Stimulated activated CD8-positive, alpha-beta memory T cell treated with anti-CD3 and anti-CD28 coated beads, Interleukin-12 subunit alpha, Interleukin-12 subunit beta, amount 100 ng/mL, for 4 hours (primary cell): ENCODE data around the gene ETHE1.

Experiments
- DNase-seq: peaks from one replicate; pipeline ENCODE4 v3.0.0-alpha.2; 2020; ENCODE audit warnings: low read depth

Gene ETHE1

DNA sequence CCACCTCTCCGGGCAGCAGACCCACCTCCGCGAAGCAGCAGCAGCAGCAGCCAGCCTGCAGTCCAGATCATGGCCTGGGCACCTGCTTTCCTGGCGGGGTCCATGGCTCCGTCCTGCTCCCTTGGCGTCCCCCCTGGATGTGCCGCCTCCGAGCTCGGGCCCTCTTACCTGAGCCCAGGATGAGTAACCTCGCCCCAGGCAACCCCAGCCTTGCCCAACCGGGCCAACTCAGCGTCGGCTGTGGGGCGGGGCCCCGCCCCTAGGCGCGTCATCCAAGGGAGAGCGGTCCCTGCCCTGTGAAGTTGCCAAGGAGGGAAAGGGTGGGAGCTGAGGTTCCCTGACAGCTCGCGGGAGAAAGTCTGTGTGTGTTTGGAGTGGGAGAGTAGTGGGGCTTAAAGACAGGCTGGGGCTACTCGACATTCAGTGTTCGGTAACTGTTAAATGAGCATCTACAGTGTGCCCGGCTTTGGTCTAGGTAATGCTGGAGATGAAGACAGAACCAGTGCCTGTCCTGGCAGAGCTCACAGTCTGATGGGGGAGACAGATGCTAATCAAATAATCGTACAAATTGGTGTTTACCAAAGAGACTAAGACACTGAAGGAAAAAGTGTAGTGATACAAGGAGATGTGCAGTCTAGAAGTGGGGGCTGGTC is 61.4 kb downstream of the ETHE1 start, which contains the start of gene LYPD3:
TSS of gene LYPD3 (minus strand) at position 141 of the 653 bp plus-strand sequence. CDS start at position 104, 37 bp downstream.
- no peak for DNase-seq

DNA sequence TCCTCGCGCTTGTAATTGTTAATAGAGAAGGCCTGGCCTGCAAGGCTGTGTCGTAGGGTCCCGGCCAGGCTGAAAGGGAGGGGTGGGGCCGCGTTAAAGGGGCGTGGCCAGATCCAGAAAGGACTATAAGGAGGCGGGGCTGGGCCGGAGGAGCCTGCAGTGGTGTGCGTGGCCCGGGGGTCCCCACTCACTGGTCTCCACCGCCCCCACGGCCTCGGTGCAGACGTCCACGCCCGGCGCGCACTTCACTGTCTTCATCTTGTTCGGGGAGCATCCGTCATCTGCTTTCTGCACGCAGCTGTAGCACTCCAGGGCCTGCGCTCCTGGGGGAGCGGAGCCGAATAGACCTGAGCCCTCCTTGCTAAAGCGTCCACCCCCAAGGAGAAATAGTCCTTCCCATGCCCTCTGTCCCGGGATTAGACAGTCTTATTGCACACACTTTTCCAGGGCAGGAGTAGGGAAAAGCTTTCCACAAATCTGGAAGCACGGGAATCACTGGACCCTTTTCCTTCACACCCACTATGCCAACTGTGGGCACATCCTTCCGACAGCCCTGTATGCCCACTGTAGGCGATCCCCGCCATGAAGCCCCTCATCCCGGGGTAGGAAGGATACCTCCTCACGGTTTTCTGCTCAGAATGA is 62.7 kb downstream of the ETHE1 start:
- DNase-seq: no peak

DNA sequence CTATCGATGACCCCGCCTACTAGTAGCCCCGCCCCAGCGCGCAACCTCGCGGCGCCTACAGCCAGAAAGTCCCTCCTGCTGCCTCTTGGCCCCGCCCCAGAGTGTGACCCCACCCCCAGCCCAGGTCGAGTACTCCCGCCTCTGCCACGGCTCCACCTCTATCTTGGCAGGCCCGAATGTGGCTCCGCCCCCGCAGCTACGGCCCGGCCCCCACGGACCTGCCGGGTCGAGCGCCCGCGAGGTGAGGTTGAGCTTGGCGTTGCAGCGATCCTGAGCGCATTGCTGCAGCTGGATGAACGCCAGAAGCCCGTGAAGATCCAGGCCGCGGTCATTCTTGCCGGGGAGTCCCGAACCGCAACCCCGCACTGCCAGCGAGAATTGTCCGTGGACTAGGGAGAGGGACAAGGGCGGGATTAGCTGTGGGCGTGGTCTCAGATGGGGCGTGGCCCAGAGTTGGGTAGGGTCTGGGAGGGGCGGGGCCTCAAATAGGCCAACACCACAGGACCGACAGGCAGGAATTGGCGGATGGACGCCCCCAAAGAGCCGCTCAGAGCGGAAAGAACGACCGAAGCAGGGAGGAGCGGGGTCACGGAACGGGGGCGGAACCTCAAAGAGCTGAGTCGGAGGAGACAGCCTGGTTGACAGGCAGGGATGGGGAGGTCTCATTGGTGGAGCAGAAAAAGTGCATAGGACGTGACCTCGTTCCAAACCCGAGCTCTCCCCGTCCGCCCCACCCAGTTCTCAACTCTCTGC is 63.4 kb downstream of the ETHE1 start:
- DNase-seq: peak; percentile 99

DNA sequence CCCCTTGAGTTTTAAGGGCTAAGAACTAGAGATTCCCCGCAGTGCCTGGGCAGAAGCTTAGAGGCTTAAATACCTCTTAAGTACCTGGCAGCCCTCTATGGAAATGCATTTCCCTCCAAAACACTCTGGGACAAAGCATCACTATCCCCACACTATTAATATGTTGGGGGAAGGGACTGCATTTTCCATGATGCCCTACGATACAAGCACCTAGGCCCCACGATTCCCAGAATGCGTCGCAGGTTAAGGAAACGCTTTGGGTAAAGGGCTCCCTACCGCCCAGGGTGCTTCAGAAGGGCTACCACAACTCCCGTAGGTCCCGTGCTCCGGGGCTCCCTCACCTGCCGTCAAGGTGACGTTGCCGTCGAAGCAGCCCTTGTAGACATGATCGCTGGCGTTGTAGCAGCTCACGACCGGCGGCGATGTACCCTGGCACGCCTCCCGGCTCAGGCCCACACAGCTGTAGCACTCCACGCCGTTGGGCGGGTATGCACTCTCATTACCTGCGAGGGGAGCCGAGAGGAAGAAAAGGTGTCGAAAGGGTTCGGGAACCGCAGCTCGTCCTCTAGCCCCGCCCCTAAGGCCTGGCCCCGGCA is 64.1 kb downstream of the ETHE1 start:
- no peak for DNase-seq

DNA sequence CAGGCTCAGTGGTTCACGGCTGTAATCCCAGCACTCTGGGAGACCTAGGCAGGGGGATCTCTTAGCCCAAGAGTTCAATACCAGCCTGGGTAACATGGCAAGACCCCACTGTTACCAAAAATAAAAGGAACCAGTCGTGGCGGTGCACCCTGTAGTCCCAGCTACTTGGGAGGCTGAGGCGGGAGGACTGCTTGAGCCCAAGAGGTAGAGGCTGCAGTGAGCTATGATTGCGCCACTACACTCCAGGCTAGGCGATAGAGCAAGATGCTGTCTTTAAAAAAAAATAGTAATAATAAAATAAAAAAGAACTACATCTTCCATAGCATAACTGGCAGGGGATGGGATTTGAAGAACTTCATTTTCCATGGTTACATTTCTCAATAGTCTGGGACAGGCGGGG is 64.6 kb downstream of the ETHE1 start:
- no peak for DNase-seq

DNA sequence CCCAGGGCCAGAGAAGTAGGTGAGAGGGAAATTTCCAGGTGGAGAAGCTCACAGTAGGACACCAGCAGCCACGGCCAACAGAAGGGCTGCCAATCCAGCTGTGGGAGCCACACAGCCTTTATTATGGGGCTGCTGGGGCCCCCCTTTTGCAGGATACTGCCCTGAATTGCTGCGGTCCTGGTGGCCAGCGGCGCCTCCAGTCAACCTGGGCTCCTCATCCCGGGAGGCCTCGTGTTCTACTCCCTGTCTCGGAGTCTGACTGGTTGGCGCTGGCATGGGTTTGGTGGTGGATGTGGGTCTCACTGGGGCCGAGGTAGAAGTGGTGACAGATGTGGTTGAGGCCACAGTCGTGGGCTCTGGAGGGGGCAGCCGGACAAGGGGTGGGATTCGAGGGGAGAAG is 65.7 kb downstream of the ETHE1 start:
- DNase-seq: no peak

DNA sequence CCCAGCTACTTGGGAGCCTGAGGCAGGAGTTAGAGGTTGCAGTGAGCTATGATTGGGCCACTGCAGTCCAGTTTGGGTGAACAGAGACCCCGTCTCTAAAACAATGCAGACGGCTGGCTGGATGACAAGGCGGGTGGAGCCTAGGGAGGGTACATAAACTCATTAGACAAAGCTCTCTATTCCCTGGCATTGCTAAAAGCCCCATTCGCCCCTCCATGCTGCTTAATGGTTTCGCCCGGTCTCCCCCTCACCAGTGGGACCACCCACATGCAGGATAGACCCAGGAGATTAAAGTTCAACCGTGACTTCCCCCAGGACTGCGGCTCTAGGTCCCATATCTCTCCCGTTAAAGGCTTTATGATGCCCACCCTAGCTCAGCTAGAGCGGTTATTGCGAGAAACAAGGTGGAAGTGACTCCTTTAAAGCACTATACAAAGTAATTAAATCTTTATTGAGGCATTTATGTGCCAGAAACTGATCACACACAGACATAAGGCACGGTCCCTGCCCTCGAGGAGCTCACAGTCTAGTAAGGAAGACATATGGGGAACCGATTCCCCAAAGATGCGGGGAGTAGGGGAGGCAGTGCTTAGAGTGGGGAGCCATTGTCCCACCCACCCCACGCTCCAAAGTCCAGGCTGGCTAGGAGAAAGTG is 66.5 kb downstream of the ETHE1 start:
- DNase-seq: no peak

DNA sequence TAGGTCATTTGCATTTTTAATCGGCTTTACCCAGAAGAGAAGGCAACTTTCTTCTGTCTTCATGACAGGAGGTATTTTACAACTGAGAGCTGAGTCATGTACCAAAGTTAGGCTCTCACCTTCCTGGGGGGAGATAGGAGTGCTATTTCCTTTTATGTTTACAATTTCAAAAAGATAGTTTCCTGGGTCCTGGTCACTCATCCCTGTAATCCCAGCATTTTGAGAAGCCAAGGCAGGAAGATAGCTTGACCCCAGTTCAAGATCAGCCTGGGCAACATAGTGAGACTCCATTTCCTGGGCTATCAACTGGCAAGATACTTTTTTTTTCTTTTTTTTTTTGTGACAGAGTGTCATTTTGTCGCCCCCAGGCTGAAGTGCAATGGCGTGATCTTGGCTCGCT is 69.2 kb downstream of the ETHE1 start:
- DNase-seq: no peak
